Esophagus muscularis mucosa (tissue), 3 donors: ENCODE measurements around the gene CT45A3.
"Not testable (repeated sequence)": the region's sequence is repeated elsewhere in the genome, so short reads cannot be mapped to it uniquely, and the experiment has no call there.

Experiments used
- CTCF ChIP-seq, 3 experiments: fragments of 200-600 bp in 2 of 3; fragments of 450-650 bp in 1 of 3; sonication (generic) in 2 of 3; IDR thresholded peaks; one replicate each; pipeline ENCODE4 v1.5.1; 2017 to 2019; ENCODE audit warnings: antibody characterized with exemption in 3 of 3, mild to moderate bottlenecking in 2 of 3, moderate library complexity in 1 of 3
- POLR2AphosphoS5 ChIP-seq, 2 donors: sonication (generic); formaldehyde crosslinking; IDR thresholded peaks; one replicate each; pipeline ENCODE4 v1.6.1; 2017; ENCODE audit warnings: antibody characterized with exemption in 2 of 2

DNA sequence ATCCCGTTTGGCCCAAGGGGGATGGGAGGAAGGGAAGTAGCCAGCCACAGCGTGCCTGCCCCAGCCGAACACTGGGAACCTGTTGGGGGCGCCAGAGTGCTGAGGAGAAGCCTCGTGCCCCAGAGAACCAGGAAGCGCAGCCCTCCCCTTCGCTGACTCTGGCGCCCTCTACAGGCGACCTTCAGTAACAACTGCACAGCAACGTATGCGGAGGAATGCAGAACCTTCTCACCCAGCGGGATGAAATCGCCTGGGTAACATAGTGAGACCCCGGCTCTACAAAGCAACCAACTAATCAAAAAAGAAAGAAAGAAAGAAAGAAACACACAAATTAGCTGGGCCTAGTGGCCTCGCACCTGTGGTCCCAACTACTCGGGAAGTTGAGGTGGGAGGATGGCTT, 17.4 kb upstream of the CT45A3 start, which contains the start of gene CT45A5:
- TF ChIP-seq CTCF, POLR2AphosphoS5 (IDR thresholded peaks at IDR 0.05): not testable (repeated sequence)
